Stimulated activated CD8-positive, alpha-beta memory T cell treated with anti-CD3 and anti-CD28 coated beads, Interleukin-7, amount 100 ng/mL, for 4 hours (primary cell): ENCODE results near the gene VPS35.
"Not testable (repeated sequence)": the region's sequence is repeated elsewhere in the genome, so short reads cannot be mapped to it uniquely, and the experiment has no call there.

ENCODE experiments used
- DNase-seq, 2 donors: peaks; one replicate each; pipeline ENCODE4 v3.0.0-alpha.2; 2020; ENCODE audit warnings: low read depth in 2 of 2

VPS35 gene

GRCh38 chr16:46658925-46659324 lies 30.1 kb downstream of the VPS35 start:
- no peak for DNase-seq

DNA sequence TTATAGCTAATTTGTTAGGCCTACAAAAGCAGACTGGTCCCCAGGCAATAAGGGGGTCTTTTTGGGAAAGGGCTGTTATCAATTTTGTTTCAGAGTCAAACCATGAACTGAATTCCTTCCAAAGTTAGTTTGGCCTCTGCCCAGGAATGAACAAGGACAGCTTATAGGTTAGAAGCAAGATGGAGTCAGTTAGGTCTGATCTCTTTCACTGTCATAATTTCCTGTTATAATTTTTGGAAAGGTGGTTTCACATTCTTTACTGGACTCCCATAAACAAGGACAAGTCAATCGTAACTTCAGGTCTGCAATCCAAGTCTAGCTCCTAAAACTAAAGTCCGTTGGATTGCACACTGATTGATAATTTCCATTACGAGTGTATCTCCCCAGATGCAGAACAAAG lies 37.7 kb downstream of the VPS35 start:
- DNase-seq = no peak

DNA sequence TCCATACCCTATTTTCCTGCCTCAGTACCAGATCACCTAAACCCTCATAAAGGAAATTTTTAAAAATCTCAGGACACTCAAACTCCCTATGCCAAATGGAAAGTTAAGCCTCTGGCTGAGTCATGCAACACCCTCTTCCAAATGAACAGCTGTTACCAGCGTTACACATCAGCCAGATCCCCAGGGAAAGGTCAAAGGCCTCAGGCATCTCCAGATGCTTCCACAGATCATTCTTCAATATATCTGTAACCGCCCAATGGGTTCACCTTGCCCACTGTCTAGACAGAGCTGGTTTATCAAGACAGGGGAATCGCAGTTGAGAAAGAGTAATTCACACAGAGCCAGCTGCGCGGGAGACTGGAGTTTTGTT lies 38.7 kb downstream of the VPS35 start:
- no peak for DNase-seq

DNA sequence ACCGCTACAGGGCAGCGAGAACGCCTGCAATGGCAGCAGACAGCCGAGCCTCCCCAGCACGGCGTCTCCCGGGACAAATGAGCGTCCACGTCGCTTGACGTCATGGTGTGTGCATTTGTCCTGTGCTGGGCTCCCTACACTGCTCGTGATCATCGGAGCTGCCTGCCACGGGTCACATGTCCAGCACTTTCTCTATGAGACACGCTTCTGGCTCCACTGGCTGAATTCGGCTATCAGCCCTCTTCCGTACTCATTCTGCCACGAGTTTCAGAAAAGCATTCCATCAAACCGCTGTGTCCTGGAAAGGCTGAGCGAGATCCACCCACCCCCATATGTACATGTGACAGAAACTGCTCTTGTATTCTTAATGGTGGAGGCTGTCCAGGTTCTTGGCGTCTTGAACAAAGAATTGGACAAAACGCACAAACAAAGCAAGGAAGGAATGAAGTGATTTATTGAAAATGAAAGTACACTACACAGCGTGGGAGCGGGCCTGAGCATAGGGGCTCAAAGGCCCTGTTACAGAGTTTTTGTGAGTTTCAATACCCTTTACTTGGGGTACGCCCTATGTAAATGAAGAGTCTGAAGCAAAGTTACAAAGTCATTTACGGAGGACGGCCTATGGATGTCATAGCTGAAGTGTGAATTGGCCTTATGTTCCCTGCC lies 39.3 kb downstream of the VPS35 start:
- DNase-seq = no peak

GRCh38 chr16:46648656-46649055 lies 40.3 kb downstream of the VPS35 start:
- DNase-seq = no peak

- no peak for DNase-seq
These were observed 49.7 kb downstream of the VPS35 start for GRCh38 chr16:46638947-46639925.

GRCh38 chr16:46632778-46633733 lies 55.9 kb downstream of the VPS35 start:
- no peak for DNase-seq

DNA sequence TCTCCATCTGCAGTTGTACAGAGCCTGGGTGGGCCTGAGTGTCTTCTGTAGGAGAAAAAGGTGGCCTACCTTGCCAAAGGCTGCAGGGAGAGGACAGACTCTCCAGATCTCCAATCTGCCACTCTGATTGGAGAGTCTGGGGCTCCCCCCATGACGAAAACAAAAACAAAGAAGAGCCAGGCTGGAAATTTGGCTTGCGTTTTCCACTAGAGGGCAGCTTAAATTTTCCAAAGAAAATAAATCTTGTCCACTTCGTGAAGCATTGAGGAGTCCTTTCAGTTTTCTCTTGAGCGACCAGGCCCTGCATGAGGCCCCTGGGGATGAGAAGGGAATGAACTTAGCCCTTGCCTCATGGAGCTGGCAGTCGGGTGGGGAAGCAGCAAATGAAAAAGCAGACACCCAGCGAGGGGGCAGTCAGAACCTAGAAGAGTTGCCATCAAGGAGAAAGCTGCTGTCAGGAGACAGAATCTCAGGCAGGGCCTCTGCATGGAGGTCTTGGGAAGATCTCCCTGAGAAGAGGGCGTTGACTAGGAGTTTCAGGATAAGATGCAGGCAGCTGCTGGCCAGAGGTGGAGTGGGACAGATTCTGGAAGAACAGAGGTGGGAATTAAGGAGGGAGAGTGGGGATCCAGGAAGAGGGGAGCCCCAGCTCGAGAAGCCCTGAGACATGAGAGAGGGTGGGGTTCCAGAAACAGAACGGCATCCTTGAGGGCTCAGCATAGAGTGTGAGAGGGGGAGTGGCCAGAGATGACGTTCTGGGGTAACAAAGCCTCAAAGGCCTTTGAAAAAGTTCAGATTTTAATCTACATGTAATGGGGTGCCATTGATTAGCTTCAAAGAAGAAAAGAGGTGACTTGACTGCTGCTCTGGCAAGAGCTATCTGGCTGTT lies 59.4 kb downstream of the VPS35 start:
- no peak for DNase-seq

- DNase-seq = no peak
These were observed 61.2 kb downstream of the VPS35 start for GRCh38 chr16:46627746-46628145.

DNA sequence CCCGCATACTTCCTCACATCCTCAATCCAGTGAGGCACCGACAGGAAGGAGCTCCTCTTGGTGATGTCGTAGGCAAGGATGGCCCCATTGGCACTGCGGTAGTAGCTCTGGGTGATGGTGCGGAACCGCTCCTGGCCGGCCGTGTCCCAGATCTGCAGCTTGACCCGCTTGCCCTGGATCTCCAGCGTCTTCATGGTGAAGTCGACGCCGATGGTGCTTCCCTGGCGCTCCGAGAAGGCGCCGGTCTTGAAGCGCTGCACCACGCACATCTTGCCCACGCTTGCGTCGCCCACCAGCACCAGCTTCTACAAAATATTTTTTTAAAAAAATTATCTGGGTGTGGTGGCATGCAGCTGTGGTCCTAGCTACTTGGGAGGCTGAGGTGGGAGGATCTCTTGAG lies 62.3 kb downstream of the VPS35 start:
- not testable (repeated sequence) for DNase-seq

GRCh38 chr16:46624862-46625261 lies 64.1 kb downstream of the VPS35 start:
- DNase-seq = not testable (repeated sequence)

GRCh38 chr16:46623707-46624106 lies 65.3 kb downstream of the VPS35 start:
- not testable (repeated sequence) for DNase-seq

DNA sequence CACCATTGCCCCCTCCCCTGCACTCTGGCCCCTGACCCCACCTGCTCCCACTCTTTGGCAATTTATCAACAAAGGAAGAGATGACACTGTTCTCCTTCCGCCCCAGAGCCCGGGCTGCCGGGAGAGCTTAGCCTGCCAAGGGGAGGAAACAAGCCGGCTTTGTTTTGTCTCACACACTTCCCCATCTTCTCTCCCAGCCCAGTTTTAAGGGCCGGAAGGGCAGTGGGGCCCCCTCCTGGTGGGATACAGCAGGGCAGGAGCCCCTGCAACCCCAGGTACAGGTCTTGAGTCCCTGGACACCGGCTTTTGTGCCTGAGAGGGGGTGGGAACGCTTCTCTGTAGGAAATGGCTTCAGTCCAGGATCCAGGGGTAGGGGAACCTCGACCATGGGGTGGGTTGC lies 65.7 kb downstream of the VPS35 start:
- not testable (repeated sequence) for DNase-seq

DNA sequence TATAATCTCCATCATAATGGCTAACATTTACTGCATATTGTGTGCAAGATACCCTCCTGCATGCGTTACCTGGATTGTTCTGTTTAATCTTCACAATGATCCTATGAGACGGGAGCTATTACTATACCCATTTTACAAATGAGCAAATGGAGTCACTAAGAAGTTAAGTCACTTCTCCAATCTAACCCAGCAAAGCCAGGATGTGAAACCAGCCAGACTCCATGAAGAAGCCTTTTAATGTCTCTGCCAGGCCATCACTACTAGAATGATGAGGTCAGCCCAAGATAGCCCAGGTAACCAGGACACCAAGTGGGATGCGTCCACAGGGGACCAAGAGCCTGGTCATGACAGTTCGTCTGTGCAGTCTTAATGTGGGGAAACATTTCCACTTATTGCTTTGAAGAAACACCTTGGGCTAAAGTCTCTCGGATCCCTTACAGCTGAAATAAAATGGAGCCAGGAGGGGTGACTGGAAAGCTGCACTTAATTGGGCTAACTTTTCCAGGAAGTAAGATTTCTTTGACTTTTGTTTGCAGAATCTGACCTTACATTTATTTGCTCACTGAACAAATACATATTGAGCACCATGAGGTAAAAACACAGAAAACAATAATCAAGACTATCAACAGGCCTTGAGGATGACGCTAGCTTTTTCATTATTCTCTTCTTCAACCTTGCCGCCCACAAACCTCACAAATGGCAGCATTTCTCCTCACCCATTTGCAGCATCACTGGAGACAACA lies 66.9 kb downstream of the VPS35 start:
- no peak for DNase-seq

DNA sequence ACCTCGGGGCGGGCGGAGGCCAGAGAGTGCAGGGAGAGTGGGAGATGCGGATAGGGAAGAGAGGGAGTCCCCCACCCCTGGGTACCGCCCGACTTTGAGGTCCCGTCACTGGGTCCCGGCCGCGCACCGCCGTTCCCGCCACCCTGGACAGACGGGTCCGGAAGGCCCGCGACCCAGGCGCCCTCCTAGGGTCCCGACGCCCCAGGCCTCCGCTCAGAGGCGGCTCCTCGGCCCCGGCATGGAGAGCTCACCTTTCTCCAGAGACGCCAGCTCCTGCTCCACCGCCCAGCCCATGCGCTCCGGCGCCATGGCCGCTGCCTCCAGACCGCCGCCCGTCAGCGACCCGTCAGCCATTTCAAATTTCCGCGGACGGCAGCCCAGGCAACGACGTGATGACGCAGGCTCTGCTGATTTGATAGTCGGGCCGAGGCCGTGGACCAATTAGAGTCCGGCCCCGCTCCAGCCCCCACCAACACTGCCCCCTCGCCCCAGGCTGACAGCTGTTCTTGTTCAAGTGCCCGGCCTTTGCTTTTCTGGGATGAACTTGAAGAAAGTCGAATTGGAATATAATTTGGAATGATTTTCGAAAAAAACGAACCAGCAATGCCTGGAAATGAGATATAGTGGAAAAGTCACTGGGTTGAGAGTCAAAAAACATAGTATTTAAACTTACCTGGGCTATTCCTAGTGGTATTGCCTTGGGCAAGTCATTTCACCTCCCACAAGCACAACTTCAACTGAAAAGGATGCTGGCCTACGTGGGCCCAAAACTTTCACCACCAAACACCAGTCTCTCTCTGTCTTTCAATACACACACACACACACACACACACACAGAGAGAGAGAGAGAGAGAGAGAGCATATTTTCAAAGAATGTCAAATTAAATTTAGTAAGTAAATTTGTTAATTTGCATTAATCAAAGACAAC lies 67.7 kb downstream of the VPS35 start, which contains the start of gene SHCBP1:
TSS of gene SHCBP1 (minus strand) at position 374 of the 928 bp plus-strand sequence. CDS start at position 354, 20 bp downstream.
- peak; percentile 36 to 49 for DNase-seq

- no peak for DNase-seq
These were observed 68.5 kb downstream of the VPS35 start for GRCh38 chr16:46620266-46621005.

DNA sequence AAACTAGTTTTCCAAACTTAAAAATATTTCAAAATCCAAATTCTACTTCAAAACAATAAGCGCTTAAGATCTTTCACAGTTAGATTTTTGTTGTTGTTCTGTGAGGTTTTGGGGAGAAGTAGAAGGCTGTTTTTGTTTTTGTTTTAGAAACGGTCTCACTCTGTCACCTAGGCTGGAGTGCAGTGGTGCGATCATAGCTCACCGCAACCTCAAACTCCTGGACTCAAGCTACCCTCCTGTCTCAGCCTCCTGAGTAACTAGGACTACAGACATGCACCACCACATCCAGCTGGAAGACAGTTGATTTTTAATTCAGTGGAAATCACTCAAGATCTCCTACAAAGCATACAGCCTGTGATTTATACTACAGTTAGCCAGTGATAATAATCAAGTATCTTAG lies 70.5 kb downstream of the VPS35 start:
- DNase-seq = no peak

GRCh38 chr16:46614006-46614405 lies 75.0 kb downstream of the VPS35 start:
- no peak for DNase-seq
